HCT116 (cell line): ENCODE results near the gene ZSCAN25. TPM values are rescaled to one million over a fixed set of nuclear protein-coding genes. Genes with fewer than 3 reads are reported as not detected.

Experiments used
- ATAC-seq: fragments of 200-7000 bp; cut with Tn5 transposase; 2 replicates; pipeline ENCODE4 v1.9.1; 2020; ENCODE audit warnings: mild to moderate bottlenecking, moderate library complexity
- BruUV-seq: library from RNA; stranded (reverse); fragments of 400-500 nt; replicated peaks from 2 replicates; lab custom pipeline; 2021; lab: Mats Ljungman, UMichigan
- CTCF ChIA-PET: fragments of 300-600 bp; sonication (Branson Sonifier 250); formaldehyde crosslinking; loops from one replicate; lab custom pipeline; 2021; ENCODE audit warnings: antibody characterized with exemption; lab: Charles Lee
- POLR2A ChIA-PET: fragments of 300-600, 350-600 bp; sonication (Branson Sonifier 250); formaldehyde crosslinking; loops from one replicate; lab custom pipeline; 2021; ENCODE audit warnings: antibody characterized with exemption; lab: Charles Lee
- RAD21 ChIA-PET, 2 experiments: fragments of 300-600 bp; sonication (Branson Sonifier 250); formaldehyde crosslinking; loops; one replicate each; lab custom pipeline; 2023; ENCODE audit warnings: low total read pairs in 2 of 2; ENCODE audit not compliant: uncharacterized antibody in 2 of 2, unreplicated experiment in 2 of 2, low non-redundant PET in 1 of 2; lab: Charles Lee
- DNase-seq: peaks from one replicate; pipeline ENCODE4 v3.0.0-alpha.2; 2010; ENCODE audit warnings: low read depth, low spot score
- H2AFZ ChIP-seq: fragments of 200-600 bp; shearing (Covaris generic), sonication (generic); 2 replicates; pipeline ENCODE4 v1.6.1; 2017; ENCODE audit warnings: low read depth, mixed run types, mixed read lengths, antibody characterized with exemption, low read length; ENCODE audit not compliant: poor library complexity, severe bottlenecking
- H3K27ac ChIP-seq: 2 replicates; pipeline ENCODE4 v1.5.1; 2012; ENCODE audit warnings: low read depth, low read length
- H3K27me3 ChIP-seq: fragments of 200-600 bp; sonication (generic); 2 replicates; pipeline ENCODE4 v1.6.1; 2016; ENCODE audit warnings: mixed run types, low read length, mixed read lengths; ENCODE audit not compliant: insufficient read depth
- H3K36me3 ChIP-seq, 2 experiments: fragments of 200-500 bp in 1 of 2; fragments of 200-600 bp in 1 of 2; sonication (Bioruptor generic) in 1 of 2; sonication (generic) in 1 of 2; 2 replicates each; pipeline versions ENCODE4 v1.5.1 to v1.6.1; 2014 to 2016; ENCODE audit warnings: low read length in 2 of 2, inconsistent platforms in 1 of 2, mixed read lengths in 1 of 2, mixed run types in 1 of 2; ENCODE audit not compliant: insufficient read depth in 2 of 2, control insufficient read depth in 1 of 2
- H3K4me1 ChIP-seq, 2 experiments: fragments of 200-600 bp in 1 of 2; sonication (generic) in 1 of 2; 2 replicates each; pipeline versions ENCODE4 v1.5.1 to v1.6.1; 2012 to 2017; ENCODE audit warnings: low read length in 2 of 2, inconsistent platforms in 1 of 2, mild to moderate bottlenecking in 1 of 2, mixed read lengths in 1 of 2, mixed run types in 1 of 2, moderate library complexity in 1 of 2; ENCODE audit not compliant: insufficient read depth in 2 of 2, control insufficient read depth in 1 of 2
- H3K4me2 ChIP-seq: fragments of 200-600 bp; sonication (generic); 2 replicates; pipeline ENCODE4 v1.6.1; 2017; ENCODE audit warnings: mixed run types, low read length, mixed read lengths
- H3K4me3 ChIP-seq, 2 experiments: fragments of 200-600 bp in 1 of 2; sonication (generic) in 1 of 2; replicated peaks in 1 of 2; 2 replicates each; pipeline ENCODE4 v1.5.1; 2011 to 2016; ENCODE audit warnings: low read length in 2 of 2, control low read depth in 1 of 2, low read depth in 1 of 2, mild to moderate bottlenecking in 1 of 2, mixed read lengths in 1 of 2, mixed run types in 1 of 2
- H3K79me2 ChIP-seq: fragments of 200-600 bp; sonication (generic); 2 replicates; pipeline ENCODE4 v1.6.1; 2017; ENCODE audit warnings: mild to moderate bottlenecking, mixed run types, low read length, moderate library complexity, mixed read lengths; ENCODE audit not compliant: insufficient read depth
- H3K9ac ChIP-seq: fragments of 200-600 bp; sonication (generic); 2 replicates; pipeline ENCODE4 v1.6.1; 2016; ENCODE audit warnings: low read length, mixed read lengths
- H3K9me2 ChIP-seq: fragments of 200-600 bp; sonication (generic), shearing (Covaris generic); 2 replicates; pipeline ENCODE4 v1.6.1; 2017; ENCODE audit warnings: mixed run types, mild to moderate bottlenecking, moderate library complexity; ENCODE audit not compliant: insufficient read depth
- H3K9me3 ChIP-seq, 2 experiments: fragments of 200-500 bp in 1 of 2; fragments of 200-600 bp in 1 of 2; sonication (Bioruptor generic) in 1 of 2; sonication (generic) in 1 of 2; 2 replicates each; pipeline ENCODE4 v1.6.1; 2014 to 2017; ENCODE audit warnings: low read length in 2 of 2, mixed read lengths in 2 of 2, inconsistent platforms in 1 of 2, low read depth in 1 of 2, mild to moderate bottlenecking in 1 of 2, mixed run types in 1 of 2, moderate library complexity in 1 of 2; ENCODE audit not compliant: control insufficient read depth in 1 of 2, insufficient read depth in 1 of 2
- H4K20me1 ChIP-seq: fragments of 200-600 bp; sonication (generic), shearing (Covaris generic); 2 replicates; pipeline ENCODE4 v1.6.1; 2017; ENCODE audit warnings: mixed run types, mild to moderate bottlenecking, moderate library complexity; ENCODE audit not compliant: insufficient read depth
- CBX3 ChIP-seq: IDR thresholded peaks from 2 replicates; pipeline ENCODE4 v1.6.1; 2012; ENCODE audit warnings: low read depth
- EZH2phosphoT487 ChIP-seq: fragments of 200-600 bp; IDR thresholded peaks from 2 replicates; pipeline ENCODE4 v1.6.1; 2018; ENCODE audit warnings: antibody characterized with exemption, borderline replicate concordance
- POLR2AphosphoS5 ChIP-seq: IDR thresholded peaks from 2 replicates; pipeline ENCODE4 v1.6.1; 2011; ENCODE audit warnings: mild to moderate bottlenecking, low read depth, low read length, moderate library complexity
- SRF ChIP-seq: IDR thresholded peaks from 2 replicates; pipeline ENCODE4 v1.6.1; 2012; ENCODE audit warnings: low read depth
- TCF7L2 ChIP-seq: IDR thresholded peaks from 2 replicates; pipeline ENCODE4 v1.7.0; 2011; ENCODE audit warnings: borderline replicate concordance, inconsistent platforms; ENCODE audit not compliant: insufficient read depth, insufficient read length; ENCODE audit errors: extremely low read depth
- ZFX ChIP-seq: fragments of 450-650 bp; IDR thresholded peaks from 2 replicates; pipeline ENCODE4 v1.6.1; 2017
- ZNF274 ChIP-seq: fragments of 200-500 bp; sonication (Bioruptor generic); IDR thresholded peaks from 2 replicates; pipeline ENCODE4 v1.6.1; 2014; ENCODE audit warnings: mild to moderate bottlenecking, low read depth, low read length, inconsistent platforms
- intact Hi-C: fragments of 100-400 bp; cut with micrococcal nuclease; formaldehyde crosslinking; loops from 2 replicates; pipeline ENCODE4 v1.10.0; 2022
- total RNA-seq: library from RNA; stranded (reverse); gene quantifications from one replicate; pipeline ENCODE4 v1.2.1, GENCODE V29; 2021; ENCODE audit not compliant: unreplicated experiment
- TF ChIP-seq, protein P1 (sequence below), 3 experiments: fragments of 200-600 bp in 1 of 3; sonication (generic) in 1 of 3; IDR thresholded peaks in 2 of 3; conservative IDR thresholded peaks in 1 of 3; 2 replicates each; pipeline ENCODE4 v1.5.1; 2012 to 2017; ENCODE audit warnings: low read depth in 2 of 3, low read length in 2 of 3, antibody characterized with exemption in 1 of 3, borderline replicate concordance in 1 of 3, control low read depth in 1 of 3, mild to moderate bottlenecking in 1 of 3, mixed read lengths in 1 of 3, mixed run types in 1 of 3, moderate library complexity in 1 of 3; ENCODE audit not compliant: insufficient read depth in 1 of 3
- TF ChIP-seq, protein P2 (sequence below): IDR thresholded peaks from 2 replicates; pipeline ENCODE4 v1.6.1; 2012; ENCODE audit warnings: low read depth

The ZSCAN25 gene
- total RNA-seq, 1 experiment from 2014 or later, result 14.0 TPM

DNA sequence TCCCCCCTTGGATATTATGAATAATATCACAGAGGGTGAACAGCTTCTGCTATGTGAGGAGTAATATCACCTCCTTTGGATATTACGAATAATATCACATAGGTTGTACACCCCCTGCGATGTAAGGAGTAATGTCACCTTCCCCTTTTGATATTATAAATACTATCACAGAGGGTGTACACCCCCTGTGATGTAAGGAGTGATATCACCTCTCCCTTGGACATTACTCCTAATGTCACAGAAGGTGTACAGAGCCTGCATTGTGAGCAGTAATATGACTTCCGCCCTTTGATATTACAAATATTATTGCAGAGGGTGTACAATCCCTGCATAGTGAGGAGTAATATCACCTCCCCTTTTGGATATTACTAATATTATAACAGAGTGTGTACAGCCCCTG, 27.9 kb upstream of the ZSCAN25 start:
- CTCF ChIA-PET, result no interaction called here
- BruUV-seq, result no TSS peak
- no peaks in the 10 kb centered on the region for H3K9me2 ChIP-seq
- H3K4me3 ChIP-seq, result no peak overlapping the region
- TF ChIP-seq, protein P1, sequence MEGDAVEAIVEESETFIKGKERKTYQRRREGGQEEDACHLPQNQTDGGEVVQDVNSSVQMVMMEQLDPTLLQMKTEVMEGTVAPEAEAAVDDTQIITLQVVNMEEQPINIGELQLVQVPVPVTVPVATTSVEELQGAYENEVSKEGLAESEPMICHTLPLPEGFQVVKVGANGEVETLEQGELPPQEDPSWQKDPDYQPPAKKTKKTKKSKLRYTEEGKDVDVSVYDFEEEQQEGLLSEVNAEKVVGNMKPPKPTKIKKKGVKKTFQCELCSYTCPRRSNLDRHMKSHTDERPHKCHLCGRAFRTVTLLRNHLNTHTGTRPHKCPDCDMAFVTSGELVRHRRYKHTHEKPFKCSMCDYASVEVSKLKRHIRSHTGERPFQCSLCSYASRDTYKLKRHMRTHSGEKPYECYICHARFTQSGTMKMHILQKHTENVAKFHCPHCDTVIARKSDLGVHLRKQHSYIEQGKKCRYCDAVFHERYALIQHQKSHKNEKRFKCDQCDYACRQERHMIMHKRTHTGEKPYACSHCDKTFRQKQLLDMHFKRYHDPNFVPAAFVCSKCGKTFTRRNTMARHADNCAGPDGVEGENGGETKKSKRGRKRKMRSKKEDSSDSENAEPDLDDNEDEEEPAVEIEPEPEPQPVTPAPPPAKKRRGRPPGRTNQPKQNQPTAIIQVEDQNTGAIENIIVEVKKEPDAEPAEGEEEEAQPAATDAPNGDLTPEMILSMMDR (IDR thresholded peaks at IDR 0.05 in 2 of 3, conservative IDR thresholded peaks at IDR 0.05 in 1 of 3; ENCODE audit: borderline replicate concordance in 1 of 3, insufficient read depth in 1 of 3, low read depth in 2 of 3, low read length in 2 of 3), result no peak
- TF ChIP-seq, protein P2, sequence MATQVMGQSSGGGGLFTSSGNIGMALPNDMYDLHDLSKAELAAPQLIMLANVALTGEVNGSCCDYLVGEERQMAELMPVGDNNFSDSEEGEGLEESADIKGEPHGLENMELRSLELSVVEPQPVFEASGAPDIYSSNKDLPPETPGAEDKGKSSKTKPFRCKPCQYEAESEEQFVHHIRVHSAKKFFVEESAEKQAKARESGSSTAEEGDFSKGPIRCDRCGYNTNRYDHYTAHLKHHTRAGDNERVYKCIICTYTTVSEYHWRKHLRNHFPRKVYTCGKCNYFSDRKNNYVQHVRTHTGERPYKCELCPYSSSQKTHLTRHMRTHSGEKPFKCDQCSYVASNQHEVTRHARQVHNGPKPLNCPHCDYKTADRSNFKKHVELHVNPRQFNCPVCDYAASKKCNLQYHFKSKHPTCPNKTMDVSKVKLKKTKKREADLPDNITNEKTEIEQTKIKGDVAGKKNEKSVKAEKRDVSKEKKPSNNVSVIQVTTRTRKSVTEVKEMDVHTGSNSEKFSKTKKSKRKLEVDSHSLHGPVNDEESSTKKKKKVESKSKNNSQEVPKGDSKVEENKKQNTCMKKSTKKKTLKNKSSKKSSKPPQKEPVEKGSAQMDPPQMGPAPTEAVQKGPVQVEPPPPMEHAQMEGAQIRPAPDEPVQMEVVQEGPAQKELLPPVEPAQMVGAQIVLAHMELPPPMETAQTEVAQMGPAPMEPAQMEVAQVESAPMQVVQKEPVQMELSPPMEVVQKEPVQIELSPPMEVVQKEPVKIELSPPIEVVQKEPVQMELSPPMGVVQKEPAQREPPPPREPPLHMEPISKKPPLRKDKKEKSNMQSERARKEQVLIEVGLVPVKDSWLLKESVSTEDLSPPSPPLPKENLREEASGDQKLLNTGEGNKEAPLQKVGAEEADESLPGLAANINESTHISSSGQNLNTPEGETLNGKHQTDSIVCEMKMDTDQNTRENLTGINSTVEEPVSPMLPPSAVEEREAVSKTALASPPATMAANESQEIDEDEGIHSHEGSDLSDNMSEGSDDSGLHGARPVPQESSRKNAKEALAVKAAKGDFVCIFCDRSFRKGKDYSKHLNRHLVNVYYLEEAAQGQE, result no peak
- TF ChIP-seq TCF7L2, result no peak
- no peak for TF ChIP-seq CBX3
- no peak for TF ChIP-seq ZFX
- no peak for TF ChIP-seq EZH2phosphoT487
- no peak for TF ChIP-seq ZNF274
- no peak for TF ChIP-seq POLR2AphosphoS5
- no peak for TF ChIP-seq SRF
- TF ChIP-seq, all 23 proteins: peak for 0
- no peaks in the 10 kb centered on the region for H3K9me3 ChIP-seq
- no peak overlapping the region for H2AFZ ChIP-seq
- H4K20me1 ChIP-seq, result no peaks in the 10 kb centered on the region
- H3K27ac ChIP-seq, result no peak overlapping the region
- H3K27me3 ChIP-seq, result no peaks in the 10 kb centered on the region
- H3K4me2 ChIP-seq, result no peak overlapping the region
- POLR2A ChIA-PET, result no interaction called here
- no peaks in the 10 kb centered on the region for H3K79me2 ChIP-seq
- intact Hi-C loops, result no loop called here
- no peak overlapping the region for H3K9ac ChIP-seq
- RAD21 ChIA-PET, result no interaction called here
- no peaks in the 10 kb centered on the region for H3K4me1 ChIP-seq
- no peaks in the 10 kb centered on the region for H3K36me3 ChIP-seq
- no peak for DNase-seq
- no peak for ATAC-seq
